GM12878 (cell line): Measurements from ENCODE around the gene PFKM. TPM values are rescaled to one million over a fixed set of nuclear protein-coding genes. Genes with fewer than 3 reads are reported as not detected.

Experiments used
- ATAC-seq: fragments of 200-7000 bp; cut with Tn5 transposase; 3 replicates; pipeline ENCODE4 v1.9.1; 2020; ENCODE audit warnings: mild to moderate bottlenecking, moderate library complexity
- BruUV-seq: library from RNA; stranded (reverse); fragments of 400-500 nt; replicated peaks from 2 replicates; lab custom pipeline; 2021; lab: Mats Ljungman, UMichigan
- CTCF ChIA-PET: fragments of 300-600 bp; sonication (Branson Sonifier 250); formaldehyde crosslinking; extraction: SDS; loops from one replicate; lab custom pipeline; 2021; ENCODE audit warnings: inconsistent platforms; lab: Yijun Ruan, JAX
- POLR2A ChIA-PET: fragments of 350-600 bp; formaldehyde crosslinking; extraction: SDS; loops from one replicate; lab custom pipeline; 2021; ENCODE audit warnings: inconsistent platforms; lab: Charles Lee
- RAD21 ChIA-PET: fragments of 300-600 bp; sonication (Branson Sonifier 250); formaldehyde crosslinking; loops from one replicate; lab custom pipeline; 2023; ENCODE audit warnings: antibody characterized with exemption; ENCODE audit not compliant: unreplicated experiment; lab: Charles Lee
- SMC1A ChIA-PET: fragments of 300-600 bp; sonication (Branson Sonifier 250); formaldehyde crosslinking; loops from one replicate; lab custom pipeline; 2023; ENCODE audit not compliant: unreplicated experiment, uncharacterized antibody; lab: Charles Lee
- DNase-seq: peaks from one replicate; pipeline ENCODE4 v3.0.0-alpha.2; 2011; ENCODE audit warnings: low read depth, low spot score
- FAIRE-seq: peaks from 3 replicates; lab custom pipeline; 2011; peaks lifted over from hg19 to GRCh38; lab: Jason Lieb, UNC
- H2AFZ ChIP-seq: 2 replicates; pipeline ENCODE4 v1.6.0; 2011; ENCODE audit warnings: low read depth, low read length, control low read depth; ENCODE audit not compliant: control insufficient read depth
- H3K27ac ChIP-seq: 2 replicates; pipeline ENCODE4 v1.5.1; 2011; ENCODE audit warnings: control low read depth; ENCODE audit not compliant: control insufficient read depth, insufficient read depth
- H3K27me3 ChIP-seq, 2 experiments: replicated peaks in 1 of 2; 2 replicates each; pipeline versions ENCODE4 v1.6.0 to v1.6.1; 2011; ENCODE audit warnings: low read length in 1 of 2; ENCODE audit not compliant: control insufficient read depth in 2 of 2, insufficient read depth in 2 of 2
- H3K36me3 ChIP-seq, 2 experiments: 2 replicates each; pipeline ENCODE4 v1.5.1; 2011; ENCODE audit warnings: low read length in 1 of 2; ENCODE audit not compliant: control insufficient read depth in 2 of 2, insufficient read depth in 2 of 2
- H3K4me1 ChIP-seq: 2 replicates; pipeline ENCODE4 v1.6.1; 2011; ENCODE audit warnings: mild to moderate bottlenecking, low read length, moderate library complexity, mixed read lengths; ENCODE audit not compliant: control insufficient read depth, insufficient read depth
- H3K4me2 ChIP-seq: 2 replicates; pipeline ENCODE4 v1.6.0; 2011; ENCODE audit warnings: control low read depth; ENCODE audit not compliant: control insufficient read depth, insufficient read depth
- H3K4me3 ChIP-seq: fragments of 200-600 bp; sonication (generic); 2 replicates; pipeline ENCODE4 v1.5.1; 2016
- H3K79me2 ChIP-seq: 2 replicates; pipeline ENCODE4 v1.6.0; 2011; ENCODE audit warnings: low read length; ENCODE audit not compliant: control insufficient read depth, insufficient read depth
- H3K9ac ChIP-seq: 2 replicates; pipeline ENCODE4 v1.8.0; 2011; ENCODE audit warnings: low read length, control low read depth, mixed read lengths; ENCODE audit not compliant: control insufficient read depth, insufficient read depth
- H3K9me3 ChIP-seq: replicated peaks from 3 replicates; pipeline ENCODE4 v1.5.1; 2011; ENCODE audit warnings: mild to moderate bottlenecking, low read length; ENCODE audit not compliant: control insufficient read depth, insufficient read depth
- H4K20me1 ChIP-seq: 2 replicates; pipeline ENCODE4 v1.6.0; 2011; ENCODE audit not compliant: control insufficient read depth, insufficient read depth
- CHD2 ChIP-seq: IDR thresholded peaks from 2 replicates; pipeline ENCODE4 v1.6.1; 2011; ENCODE audit warnings: low read depth, low read length, improper control_type of control experiment, borderline replicate concordance
- ELK1 ChIP-seq: IDR thresholded peaks from 2 replicates; pipeline ENCODE4 v1.6.1; 2012; ENCODE audit warnings: low read depth, low read length, improper control_type of control experiment
- GATAD2B ChIP-seq: fragments of 450-650 bp; conservative IDR thresholded peaks from 2 replicates; pipeline ENCODE4 v1.6.1; 2017; ENCODE audit warnings: low read depth, mild to moderate bottlenecking, moderate library complexity
- HDGF ChIP-seq: fragments of 450-650 bp; IDR thresholded peaks from 2 replicates; pipeline ENCODE4 v1.6.1; 2016; ENCODE audit warnings: antibody characterized with exemption
- IRF4 ChIP-seq: IDR thresholded peaks from 2 replicates; pipeline ENCODE4 v1.6.1; 2011; ENCODE audit warnings: low read depth, low read length
- MYB ChIP-seq: fragments of 150-350 bp; IDR thresholded peaks from 2 replicates; pipeline ENCODE4 v1.6.1; 2014; ENCODE audit warnings: mild to moderate bottlenecking, low read depth, low read length, borderline replicate concordance
- RAD21 ChIP-seq: IDR thresholded peaks from 2 replicates; pipeline ENCODE4 v1.6.1; 2011; ENCODE audit warnings: mild to moderate bottlenecking, low read depth, low read length, moderate library complexity; ENCODE audit not compliant: insufficient read depth
- SMC3 ChIP-seq: IDR thresholded peaks from 2 replicates; pipeline ENCODE4 v1.6.1; 2011; ENCODE audit warnings: low read length, improper control_type of control experiment, borderline replicate concordance
- SRF ChIP-seq, 2 experiments: IDR thresholded peaks; 2 replicates each; pipeline ENCODE4 v1.6.1; 2011; ENCODE audit warnings: low read depth in 2 of 2, low read length in 2 of 2, mild to moderate bottlenecking in 1 of 2, moderate library complexity in 1 of 2
- TCF7 ChIP-seq: IDR thresholded peaks from 2 replicates; pipeline ENCODE4 v1.6.1; 2014; ENCODE audit warnings: antibody characterized with exemption, borderline replicate concordance
- ZNF274 ChIP-seq: IDR thresholded peaks from one replicate; pipeline ENCODE4 v1.8.0; 2011; ENCODE audit not compliant: insufficient read length, insufficient read depth
- ZNF384 ChIP-seq: IDR thresholded peaks from 2 replicates; pipeline ENCODE4 v1.6.1; 2012; ENCODE audit warnings: low read depth, mild to moderate bottlenecking, low read length, improper control_type of control experiment, borderline replicate concordance
- ZNF687 ChIP-seq: fragments of 450-650 bp; IDR thresholded peaks from 2 replicates; pipeline ENCODE4 v1.6.1; 2017; ENCODE audit warnings: mild to moderate bottlenecking, moderate library complexity
- WGBS: methylation state at CpG from one replicate; pipeline ENCODE4 v1.1.6; 2016; ENCODE audit warnings: low lambda C conversion rate; ENCODE audit not compliant: insufficient replicate concordance, insufficient coverage; ENCODE audit errors: missing lambda C conversion rate; 5-methylcytosine and 5-hydroxymethylcytosine counted together
- in situ Hi-C: fragments of 300-500 bp; cut with MboI; formaldehyde crosslinking; loops from 9 replicates; pipeline ENCODE4 v1.14.3; 2018; ENCODE audit warnings: mixed read lengths
- intact Hi-C: fragments of 100-400 bp; cut with micrococcal nuclease; formaldehyde crosslinking; loops from one replicate; pipeline ENCODE4 v1.14.2; 2022; ENCODE audit not compliant: unreplicated experiment
- polyA plus RNA-seq, 11 experiments: library from polyadenylated mRNA; depleted of rRNA in 4 of 11; unstranded in 6 of 11; stranded (reverse) in 5 of 11; fragments of >200 nt; fragmentation: Nextera tagmentation in 4 of 11; fragmentation: Illumina TruSeq in 1 of 11; extraction: Ambion mirVana in 4 of 11; extraction: Trizol in 1 of 11; gene quantifications; 1 replicate in 1 of 11; 2 replicates in 10 of 11; pipeline versions ENCODE4 v1.2.1 to v1.2.3, GENCODE V29; 2011 to 2016; ENCODE audit warnings: inconsistent platforms in 2 of 11, missing spikeins in 2 of 11, low read depth in 1 of 11
- total RNA-seq, 4 experiments: library from RNA; depleted of rRNA in 3 of 4; stranded (reverse); fragments of >200 nt in 3 of 4; fragmentation: Illumina TruSeq in 1 of 4; extraction: Trizol in 1 of 4; gene quantifications; 2 replicates each; pipeline versions ENCODE4 v1.2.1 to v1.2.3, GENCODE V29; 2013 to 2021

Gene PFKM
- total and polyA plus RNA-seq, 10 of the 15 experiments (the other 5 are each of a cell fraction or from before 2014, with no cell fraction given): 27.6 to 80.0 (median 55.8) TPM

GRCh38 chr12:48122065-48122834 lies 3.1 kb downstream of the PFKM start (continued):
- TF ChIP-seq MYB (no peak), HDGF (no peak)

- no TSS peak for BruUV-seq
- H3K79me2 ChIP-seq: peaks cover 23% of the 10 kb centered on the region
- CTCF ChIA-PET: interaction anchor here (1.1 kb wide), 1 partner anchor 218 kb away, joined by 3 read pairs; no protein-coding TSS in a partner anchor
These were observed 4.0 kb downstream of the PFKM start for GRCh38 chr12:48123169-48123568.

More at GRCh38 chr12:48123169-48123568, 4.0 kb downstream of the PFKM start:
- FAIRE-seq (no peak), ATAC-seq (no peak), DNase-seq (no peak)
- no peak overlapping the region for H3K4me2 ChIP-seq
- no peaks in the 10 kb centered on the region for H3K9me3 ChIP-seq
- no peaks in the 10 kb centered on the region for H3K27me3 ChIP-seq
- ChIA-PET POLR2A (no interaction called here), RAD21 (no interaction called here), SMC1A (no interaction called here)
- H3K9ac ChIP-seq: no peak overlapping the region
- H4K20me1 ChIP-seq: no peaks in the 10 kb centered on the region
- WGBS: 96% methylated on average over 4 of the region's 4 CpGs
- intact Hi-C loops: no loop called here
- peaks cover 1 to 26% of the 10 kb centered on the region in 2 experiments for H3K36me3 ChIP-seq
- no peak overlapping the region for H2AFZ ChIP-seq
- no peak for TF ChIP-seq ZNF384
- no peak for TF ChIP-seq CHD2
- no peak for TF ChIP-seq RAD21
- no peak for TF ChIP-seq GATAD2B
- no peak for TF ChIP-seq ZNF687
- TF ChIP-seq SMC3: no peak
- no peak for TF ChIP-seq SRF (IDR thresholded peaks at IDR 0.05; ENCODE audit: low read depth in 2 of 2, low read length in 2 of 2)
- TF ChIP-seq TCF7: no peak
- TF ChIP-seq ZNF274: no peak
- TF ChIP-seq ELK1: no peak
- TF ChIP-seq IRF4: no peak
- peaks cover 6% of the 10 kb centered on the region for H3K4me1 ChIP-seq
- H3K27ac ChIP-seq: no peak overlapping the region
- H3K4me3 ChIP-seq: no peak overlapping the region
- in situ Hi-C loops: no loop called here
